HG03103 (cell line): Measurements from ENCODE around the gene RYR2.

Experiments
- ATAC-seq: cut with Tn5 transposase; IDR thresholded peaks from one replicate; pipeline ENCODE4 v1.9.1; 2021; ENCODE audit warnings: low read depth; ENCODE audit not compliant: unreplicated experiment

Gene RYR2

GRCh38 chr1:237503292-237503691 is 461.3 kb downstream of the RYR2 start:
- ATAC-seq = no peak

- peak; percentile 96 for ATAC-seq
Measured at GRCh38 chr1:237507005-237507404, 465.0 kb downstream of the RYR2 start.

- ATAC-seq = no peak
Measured at GRCh38 chr1:237509748-237510147, 467.8 kb downstream of the RYR2 start.

- ATAC-seq = no peak
Measured at GRCh38 chr1:237525102-237525501, 483.1 kb downstream of the RYR2 start.

- no peak for ATAC-seq
Measured at GRCh38 chr1:237527761-237528160, 485.8 kb downstream of the RYR2 start.

- no peak for ATAC-seq
Measured at GRCh38 chr1:237528545-237528944, 486.6 kb downstream of the RYR2 start.

- ATAC-seq = no peak
Measured at GRCh38 chr1:237539055-237539454, 497.1 kb downstream of the RYR2 start.

GRCh38 chr1:237542525-237543418 is 500.8 kb downstream of the RYR2 start:
- ATAC-seq = no peak

GRCh38 chr1:237553078-237553477 is 511.1 kb downstream of the RYR2 start:
- ATAC-seq = no peak

- ATAC-seq = no peak
Measured at GRCh38 chr1:237556911-237557310, 514.9 kb downstream of the RYR2 start.

- peak; percentile 81 for ATAC-seq
Measured at GRCh38 chr1:237562242-237562823, 520.3 kb downstream of the RYR2 start.

GRCh38 chr1:237565236-237565635 is 523.3 kb downstream of the RYR2 start:
- ATAC-seq = no peak

- no peak for ATAC-seq
Measured at GRCh38 chr1:237566581-237566980, 524.6 kb downstream of the RYR2 start.

GRCh38 chr1:237568955-237569354 is 527.0 kb downstream of the RYR2 start:
- ATAC-seq = no peak

- ATAC-seq = no peak
Measured at GRCh38 chr1:237570530-237570929, 528.5 kb downstream of the RYR2 start.

- no peak for ATAC-seq
Measured at GRCh38 chr1:237574536-237574935, 532.6 kb downstream of the RYR2 start.

GRCh38 chr1:237578540-237578939 is 536.6 kb downstream of the RYR2 start:
- no peak for ATAC-seq

- ATAC-seq = no peak
Measured at GRCh38 chr1:237580726-237581125, 538.7 kb downstream of the RYR2 start.

- no peak for ATAC-seq
Measured at GRCh38 chr1:237583270-237583669, 541.3 kb downstream of the RYR2 start.

GRCh38 chr1:237583756-237584155 is 541.8 kb downstream of the RYR2 start:
- ATAC-seq = no peak

- ATAC-seq = no peak
Measured at GRCh38 chr1:237590386-237590785, 548.4 kb downstream of the RYR2 start.

GRCh38 chr1:237591353-237591752 is 549.4 kb downstream of the RYR2 start:
- no peak for ATAC-seq
